HEK293 (cell line): ENCODE data around the gene PDE4D.

ENCODE experiments used
- CTCF ChIP-seq: fragments of 450-650 bp; formaldehyde crosslinking; IDR thresholded peaks from 2 replicates; pipeline ENCODE4 v1.5.1; 2016; ENCODE audit warnings: missing biosample characterization, missing genetic modification characterization
- ZBTB21 ChIP-seq: fragments of 450-650 bp; formaldehyde crosslinking; IDR thresholded peaks from 2 replicates; pipeline ENCODE4 v1.5.1; 2017; ENCODE audit warnings: missing biosample characterization, missing genetic modification characterization
- ZEB2 ChIP-seq: fragments of 450-650 bp; formaldehyde crosslinking; IDR thresholded peaks from 2 replicates; pipeline ENCODE4 v1.5.1; 2016; ENCODE audit warnings: missing biosample characterization, missing genetic modification characterization
- ZFP3 ChIP-seq: fragments of 450-650 bp; formaldehyde crosslinking; IDR thresholded peaks from 2 replicates; pipeline ENCODE4 v1.5.1; 2016; ENCODE audit warnings: low read depth, missing biosample characterization, missing genetic modification characterization
- ZNF114 ChIP-seq: fragments of 450-650 bp; formaldehyde crosslinking; IDR thresholded peaks from 2 replicates; pipeline ENCODE4 v1.5.0; 2017; ENCODE audit warnings: missing biosample characterization, missing genetic modification characterization
- ZNF23 ChIP-seq: fragments of 450-650 bp; formaldehyde crosslinking; IDR thresholded peaks from 2 replicates; pipeline ENCODE4 v1.5.1; 2016; ENCODE audit warnings: missing biosample characterization, missing genetic modification characterization, borderline replicate concordance
- ZNF335 ChIP-seq: fragments of 450-650 bp; formaldehyde crosslinking; conservative IDR thresholded peaks from 2 replicates; pipeline ENCODE4 v1.5.1; 2016; ENCODE audit warnings: missing biosample characterization, missing genetic modification characterization

- TF ChIP-seq CTCF (tag by site-specific recombination) (no peak), ZEB2 (no peak), ZBTB21 (tag by site-specific recombination) (no peak), ZFP3 (no peak), ZNF114 (tag by site-specific recombination) (no peak), ZNF335 (tag by site-specific recombination) (no peak), ZNF23 (tag by site-specific recombination) (no peak)
Measured at GRCh38 chr5:59390989-59391388, 502.5 kb downstream of the PDE4D start.
